ENCODE results near the gene PCDHGC4. TPM values are rescaled to one million over a fixed set of nuclear protein-coding genes. Genes with fewer than 3 reads are reported as not detected.

The PCDHGC4 gene
- total RNA-seq, 1 donor from 2014 or later = 1.1 TPM

- DNase-seq (ENCODE audit: low read depth) = no peak
- Histone ChIP-seq H3K27me3 (ENCODE audit: control insufficient read depth, insufficient read depth, low read length) (no peaks in the 10 kb centered on the region), H3K4me3 (ENCODE audit: low read depth, low read length) (no peak overlapping the region), H3K36me3 (ENCODE audit: control insufficient read depth, insufficient read depth, low read length) (peaks cover 3% of the 10 kb centered on the region)
- TF ChIP-seq CTCF (IDR thresholded peaks at IDR 0.05; ENCODE audit: insufficient read depth, low read length, poor library complexity, severe bottlenecking) = no peak
Observed at GRCh38 chr5:141515141-141515540, 30.3 kb downstream of the PCDHGC4 start.

- no peaks in the 10 kb centered on the region for H3K27me3 ChIP-seq (ENCODE audit: control insufficient read depth, insufficient read depth, low read length)
- H3K4me3 ChIP-seq (ENCODE audit: low read depth, low read length) = no peak overlapping the region
- no peak for DNase-seq (ENCODE audit: low read depth)
- peaks cover 2% of the 10 kb centered on the region for H3K36me3 ChIP-seq (ENCODE audit: control insufficient read depth, insufficient read depth, low read length)
- TF ChIP-seq CTCF (IDR thresholded peaks at IDR 0.05; ENCODE audit: insufficient read depth, low read length, poor library complexity, severe bottlenecking) = no peak
Observed at GRCh38 chr5:141515946-141516671, 31.3 kb downstream of the PCDHGC4 start.

GRCh38 chr5:141516672-141517025, 31.8 kb downstream of the PCDHGC4 start:
- no peak for DNase-seq (ENCODE audit: low read depth)
- TF ChIP-seq CTCF (IDR thresholded peaks at IDR 0.05; ENCODE audit: insufficient read depth, low read length, poor library complexity, severe bottlenecking) = no peak
- H3K4me3 ChIP-seq (ENCODE audit: low read depth, low read length) = no peak overlapping the region
- H3K27me3 ChIP-seq (ENCODE audit: control insufficient read depth, insufficient read depth, low read length) = no peaks in the 10 kb centered on the region
- H3K36me3 ChIP-seq (ENCODE audit: control insufficient read depth, insufficient read depth, low read length) = no peaks in the 10 kb centered on the region

GRCh38 chr5:141517312-141517711, 32.5 kb downstream of the PCDHGC4 start:
- no peak for TF ChIP-seq CTCF (IDR thresholded peaks at IDR 0.05; ENCODE audit: insufficient read depth, low read length, poor library complexity, severe bottlenecking)
- no peak for DNase-seq (ENCODE audit: low read depth)
- Histone ChIP-seq H3K36me3 (ENCODE audit: control insufficient read depth, insufficient read depth, low read length) (no peaks in the 10 kb centered on the region), H3K27me3 (ENCODE audit: control insufficient read depth, insufficient read depth, low read length) (no peaks in the 10 kb centered on the region), H3K4me3 (ENCODE audit: low read depth, low read length) (no peak overlapping the region)

- DNase-seq (ENCODE audit: low read depth) = no peak
- no peak for TF ChIP-seq CTCF (IDR thresholded peaks at IDR 0.05; ENCODE audit: insufficient read depth, low read length, poor library complexity, severe bottlenecking)
- H3K27me3 ChIP-seq (ENCODE audit: control insufficient read depth, insufficient read depth, low read length) = no peaks in the 10 kb centered on the region
- H3K36me3 ChIP-seq (ENCODE audit: control insufficient read depth, insufficient read depth, low read length) = no peaks in the 10 kb centered on the region
- H3K4me3 ChIP-seq (ENCODE audit: low read depth, low read length) = no peak overlapping the region
Observed at GRCh38 chr5:141517880-141518617, 33.2 kb downstream of the PCDHGC4 start.

Data from kidney epithelial cell (primary cell).